D341Med (cell line): Measurements from ENCODE around the gene CNTF.

Experiments
- DNase-seq: peaks from one replicate; pipeline ENCODE4 v3.0.0; 2012; ENCODE audit warnings: low spot score

The CNTF gene

GRCh38 chr11:58606930-58607714 is 15.3 kb upstream of the CNTF start:
- no peak for DNase-seq

DNA sequence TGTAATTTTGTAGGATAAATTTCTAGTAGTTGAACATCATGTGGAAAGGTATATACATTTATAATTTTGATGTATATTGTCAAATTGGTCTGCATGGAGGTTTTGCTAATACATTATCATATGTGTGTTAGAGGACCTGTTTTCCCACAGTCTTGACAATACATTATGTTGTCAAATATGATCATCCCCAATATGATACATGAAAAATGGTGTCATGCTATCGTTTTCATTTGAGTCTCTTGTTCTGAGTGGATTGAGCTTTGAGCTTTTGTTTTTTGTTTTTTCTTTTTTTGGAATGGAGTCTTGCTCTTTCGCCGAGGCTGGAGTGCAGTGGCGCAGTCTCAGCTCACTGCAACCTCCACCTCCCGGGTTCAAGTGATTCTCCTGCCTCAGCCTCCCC is 14.1 kb upstream of the CNTF start:
- no peak for DNase-seq

DNA sequence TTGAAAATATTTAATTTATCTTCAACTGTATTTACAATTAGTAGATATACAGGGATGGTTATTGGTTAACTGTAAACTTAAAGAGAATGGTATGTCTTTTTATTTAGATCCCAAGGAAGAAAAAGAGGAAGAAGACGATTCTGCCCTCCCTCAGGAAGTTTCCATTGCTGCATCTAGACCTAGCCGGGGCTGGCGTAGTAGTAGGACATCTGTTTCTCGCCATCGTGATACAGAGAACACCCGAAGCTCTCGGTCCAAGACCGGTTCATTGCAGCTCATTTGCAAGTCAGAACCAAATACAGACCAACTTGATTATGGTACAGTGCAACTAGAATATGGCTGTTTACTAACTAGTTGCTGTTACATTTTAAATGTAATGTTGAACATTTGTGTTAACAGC is 12.7 kb upstream of the CNTF start:
- DNase-seq = no peak

GRCh38 chr11:58613228-58613627 is 9.2 kb upstream of the CNTF start:
- no peak for DNase-seq

- DNase-seq = no peak
Measured at GRCh38 chr11:58615559-58615958, 6.9 kb upstream of the CNTF start.

DNA sequence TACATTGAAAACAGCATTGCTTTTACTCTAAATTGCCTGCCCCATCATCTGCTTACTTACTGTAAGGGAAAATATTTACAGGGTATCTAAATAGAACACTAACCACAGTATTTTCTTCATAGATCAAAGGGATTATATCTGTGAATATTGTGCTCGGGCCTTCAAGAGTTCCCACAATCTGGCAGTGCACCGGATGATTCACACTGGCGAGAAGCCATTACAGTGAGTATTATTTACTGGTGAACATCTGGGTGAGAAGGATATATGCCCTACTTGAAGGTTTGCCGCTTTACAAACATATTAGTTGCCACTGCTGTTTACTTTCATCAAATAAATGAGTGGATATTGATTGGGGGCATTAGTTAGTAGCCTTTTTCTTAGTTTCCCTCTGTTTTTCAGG is 5.9 kb upstream of the CNTF start:
- DNase-seq = peak; percentile 35

DNA sequence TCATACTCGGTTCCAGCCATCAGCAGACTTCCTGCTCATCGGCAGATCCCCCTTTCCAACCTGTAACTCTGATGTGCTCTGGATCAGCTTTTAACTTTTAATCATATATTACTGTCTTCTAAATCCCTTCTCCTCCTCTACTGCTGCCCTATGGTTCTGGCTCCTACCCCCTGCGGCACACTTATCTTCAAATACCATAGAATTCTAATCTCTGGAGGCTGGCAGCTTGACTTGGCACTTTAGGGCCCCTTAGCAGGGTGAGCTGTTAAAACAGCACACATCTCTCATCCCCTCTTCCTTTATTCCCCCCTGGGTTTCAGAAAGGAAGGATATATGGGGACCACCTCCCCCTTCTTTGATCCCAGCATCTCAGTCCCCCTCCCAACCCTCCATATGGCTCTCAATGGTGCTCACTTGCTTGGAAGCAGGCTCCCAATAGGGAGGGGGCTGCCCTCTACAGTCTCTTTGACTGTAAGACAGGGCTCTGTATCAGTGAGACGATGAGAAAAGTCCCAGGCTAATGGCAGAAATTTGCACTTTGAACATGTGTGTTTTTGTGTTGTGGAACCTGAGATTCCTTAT is 4.4 kb upstream of the CNTF start:
- DNase-seq = peak; percentile 47

- DNase-seq = no peak
Measured at GRCh38 chr11:58621586-58622262, 741 bp upstream of the CNTF start.

GRCh38 chr11:58625086-58625485 is 2.6 kb downstream of the CNTF start:
- no peak for DNase-seq

DNA sequence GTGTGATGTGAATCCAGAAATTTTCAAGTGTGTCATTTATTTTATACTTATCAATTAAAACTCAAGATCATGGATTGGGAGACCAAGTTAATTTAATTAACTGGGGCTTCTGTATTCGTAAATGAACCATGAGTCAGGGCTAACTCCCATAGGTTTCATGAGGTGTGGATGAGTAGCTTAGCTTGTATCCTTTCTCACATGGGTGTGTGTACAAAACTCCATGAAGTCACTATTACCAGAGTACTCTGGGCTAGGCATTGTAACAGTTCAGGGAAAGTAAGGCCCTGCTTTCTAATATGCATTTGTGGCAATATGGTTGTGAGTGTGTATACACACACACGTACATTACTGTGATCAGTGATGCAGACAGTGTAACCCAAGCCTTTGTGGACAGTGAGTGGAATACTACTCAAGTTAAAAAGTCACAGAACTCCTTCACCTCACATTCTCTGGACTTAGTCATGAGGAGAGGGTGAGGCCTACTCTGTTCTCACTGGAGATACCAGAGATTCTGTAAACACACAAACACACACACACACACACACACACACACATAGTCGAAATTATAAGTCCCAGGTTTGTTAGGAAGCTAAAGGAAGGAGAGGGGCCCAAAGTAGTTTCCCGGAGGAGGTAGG is 3.5 kb downstream of the CNTF start:
- DNase-seq = no peak

DNA sequence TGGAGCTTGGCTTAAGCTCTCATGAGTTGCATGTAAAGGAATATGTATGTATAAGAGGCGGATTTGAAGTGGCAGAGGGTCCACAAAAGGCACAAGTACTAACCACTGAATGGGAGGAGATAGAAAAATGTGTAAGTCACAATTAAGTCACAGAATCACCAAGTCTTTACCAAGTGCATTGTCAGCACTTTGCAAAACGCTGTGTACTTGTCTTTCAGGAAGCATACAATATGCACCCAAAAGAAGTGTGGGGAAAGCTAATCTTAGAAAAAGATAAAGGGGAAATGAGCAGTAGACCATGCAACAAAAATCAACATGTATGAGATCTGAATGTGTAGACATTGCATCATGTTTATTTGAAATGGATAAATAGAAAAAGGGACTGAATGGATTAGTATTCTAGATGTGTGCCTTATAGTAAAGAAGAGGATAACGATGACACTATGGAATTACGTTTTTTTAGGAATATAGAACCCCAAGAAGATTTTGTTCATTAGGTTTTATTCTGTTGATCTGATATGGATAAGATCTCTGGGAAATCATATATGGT is 4.5 kb downstream of the CNTF start:
- DNase-seq = no peak

- DNase-seq = no peak
Measured at GRCh38 chr11:58628446-58628845, 6.0 kb downstream of the CNTF start.

DNA sequence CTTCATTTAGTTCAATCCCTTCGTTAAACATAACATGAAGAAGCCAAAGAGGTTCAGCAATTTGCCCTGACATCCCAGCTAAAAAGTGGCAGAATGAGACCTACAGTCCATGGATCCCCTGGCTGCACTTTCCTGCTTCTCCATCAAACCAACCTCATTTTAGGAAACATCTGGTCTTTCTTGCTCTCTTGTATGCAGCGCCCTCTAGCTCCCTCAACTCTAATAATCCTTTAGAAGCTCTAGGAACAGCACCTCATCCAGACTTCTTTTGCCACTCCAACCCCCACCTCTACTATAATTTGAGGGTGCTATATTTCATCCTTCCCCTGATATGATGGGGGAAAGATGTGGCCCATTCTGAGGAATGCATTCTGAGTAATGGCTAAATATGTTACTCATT is 7.4 kb downstream of the CNTF start:
- peak; percentile 59 for DNase-seq

DNA sequence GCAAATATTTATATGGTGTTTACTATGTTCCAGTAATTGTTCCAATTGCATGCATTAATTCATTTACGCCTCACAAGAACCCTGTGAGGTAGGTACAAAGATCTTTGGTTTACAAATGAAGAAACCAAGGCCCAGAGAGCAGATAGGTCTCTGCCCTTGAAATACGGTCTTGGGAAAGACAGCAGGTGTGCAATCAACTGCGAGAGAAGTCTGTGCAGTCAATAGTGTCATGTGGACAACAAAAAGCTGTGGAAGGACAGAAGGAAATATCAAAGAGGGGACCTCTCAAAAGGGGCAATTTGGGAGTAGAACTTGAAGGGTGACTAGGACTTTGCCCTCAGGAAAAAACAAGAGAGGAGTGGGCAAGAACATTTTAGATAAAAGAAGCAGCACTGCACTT is 8.9 kb downstream of the CNTF start:
- DNase-seq = no peak

- no peak for DNase-seq
Measured at GRCh38 chr11:58632510-58632909, 10.0 kb downstream of the CNTF start.

GRCh38 chr11:58636587-58636986 is 14.1 kb downstream of the CNTF start:
- DNase-seq = no peak

- DNase-seq = no peak
Measured at GRCh38 chr11:58637371-58637770, 14.9 kb downstream of the CNTF start.

DNA sequence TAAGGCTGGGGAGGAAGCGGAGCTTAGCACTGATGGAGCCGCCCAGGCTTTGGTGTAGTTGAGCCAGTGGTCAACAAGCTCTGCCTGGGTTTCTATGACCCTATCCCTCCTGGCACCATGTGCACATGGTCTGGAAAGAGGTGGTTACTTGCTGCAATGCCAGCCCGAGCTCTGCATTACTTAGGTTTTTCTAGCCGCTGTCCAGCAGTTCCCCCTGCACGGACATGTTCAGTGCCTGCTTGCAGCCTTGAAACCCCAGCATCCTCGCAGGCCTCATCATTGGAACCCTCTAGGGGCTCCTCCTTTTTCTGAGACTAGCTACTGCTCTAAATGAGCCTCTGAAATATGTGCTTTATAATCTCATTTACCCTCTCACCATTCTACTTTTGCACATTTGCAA is 16.6 kb downstream of the CNTF start:
- no peak for DNase-seq

DNA sequence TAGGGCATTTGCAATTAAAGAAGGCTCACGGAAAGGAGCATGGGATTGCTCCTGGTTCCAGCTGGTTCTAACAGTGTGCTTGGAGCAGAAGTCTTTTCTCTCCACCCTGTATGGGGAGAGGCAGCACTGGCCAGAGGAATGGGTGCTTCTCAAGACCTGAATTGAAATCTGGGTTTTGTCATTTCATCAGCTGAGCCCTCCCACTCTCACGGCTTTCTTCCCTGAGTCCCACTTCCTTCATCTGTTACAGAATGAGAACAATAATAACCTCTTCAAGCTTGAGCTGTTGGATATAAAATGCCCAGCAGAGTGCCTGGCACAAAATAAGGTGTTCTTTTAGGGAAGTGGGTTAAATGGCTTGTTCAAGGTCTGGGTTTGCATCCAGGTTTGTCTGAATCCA is 17.2 kb downstream of the CNTF start:
- DNase-seq = no peak

DNA sequence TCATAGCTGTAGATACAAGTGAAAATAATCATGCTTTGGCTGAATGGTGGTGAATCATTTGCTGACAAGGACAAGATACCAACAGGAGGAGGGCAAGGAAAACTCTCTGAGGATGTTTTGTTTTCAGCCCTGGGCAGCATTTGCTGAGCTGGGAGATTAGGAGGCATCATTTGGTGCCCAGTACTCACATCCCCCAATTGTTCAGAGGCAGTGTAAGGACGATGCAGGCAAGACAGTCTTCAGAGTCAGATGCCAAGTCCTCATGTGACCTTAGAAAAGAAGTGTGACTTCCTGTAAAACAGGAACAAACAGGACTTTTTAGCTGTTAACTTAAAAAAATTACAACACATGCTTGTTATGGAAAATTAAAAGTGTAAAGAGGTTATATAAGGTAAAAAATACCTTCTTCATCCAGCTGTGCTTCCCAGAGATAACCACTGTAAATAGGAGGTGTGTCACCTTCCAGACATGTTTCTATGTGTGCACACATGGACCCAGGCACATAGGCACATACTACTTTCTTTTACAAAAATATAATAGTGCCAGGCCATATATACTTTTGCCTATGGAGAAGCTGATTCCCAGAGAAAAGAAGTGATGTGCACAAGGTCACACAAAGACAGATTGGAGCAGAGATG is 18.0 kb downstream of the CNTF start:
- no peak for DNase-seq

DNA sequence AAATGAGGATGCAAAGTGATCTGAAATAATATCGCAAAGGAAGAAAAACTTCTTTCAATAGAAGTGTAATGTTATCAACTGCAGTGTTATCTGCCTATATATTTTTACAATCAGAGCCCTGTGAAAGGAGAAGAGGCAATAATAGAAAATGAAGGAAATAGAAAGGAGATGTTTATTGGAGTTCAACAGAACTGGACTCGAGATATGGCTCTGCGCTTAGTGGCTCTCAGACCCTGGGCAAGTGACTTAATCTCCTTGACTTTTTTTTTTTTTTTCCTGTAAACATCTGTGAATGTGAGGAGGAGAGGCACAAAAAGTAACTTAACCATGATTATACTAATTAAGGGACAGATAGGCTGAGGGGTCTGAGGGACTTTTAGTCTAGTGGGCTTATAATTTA is 18.9 kb downstream of the CNTF start:
- no peak for DNase-seq
